Measurements from ENCODE around the gene NDUFAF7.
"Not testable (repeated sequence)": the region's sequence is repeated elsewhere in the genome, so short reads cannot be mapped to it uniquely, and the experiment has no call there.

NDUFAF7 gene

GRCh38 chr2:37215250-37215649, 16.2 kb upstream of the NDUFAF7 start:
- DNase-seq (ENCODE audit: low read depth in 2 of 2) = no peak

- no peak for DNase-seq (ENCODE audit: low read depth in 2 of 2)
Measured at GRCh38 chr2:37219046-37219445, 12.4 kb upstream of the NDUFAF7 start.

GRCh38 chr2:37223131-37223530, 8.3 kb upstream of the NDUFAF7 start:
- no peak for DNase-seq (ENCODE audit: low read depth in 2 of 2)

- no peak for DNase-seq (ENCODE audit: low read depth in 2 of 2)
Measured at GRCh38 chr2:37224063-37224462, 7.4 kb upstream of the NDUFAF7 start.

GRCh38 chr2:37225129-37225528, 6.3 kb upstream of the NDUFAF7 start:
- DNase-seq (ENCODE audit: low read depth in 2 of 2) = not testable (repeated sequence)

- DNase-seq (ENCODE audit: low read depth in 2 of 2) = no peak
Measured at GRCh38 chr2:37226863-37227262, 4.6 kb upstream of the NDUFAF7 start.

- no peak for DNase-seq (ENCODE audit: low read depth in 2 of 2)
Measured at GRCh38 chr2:37228788-37229187, 2.7 kb upstream of the NDUFAF7 start.

GRCh38 chr2:37230581-37230980, 877 bp upstream of the NDUFAF7 start:
- no peak for DNase-seq (ENCODE audit: low read depth in 2 of 2)

- DNase-seq (ENCODE audit: low read depth in 2 of 2) = no peak
Measured at GRCh38 chr2:37232131-37232933, 874 bp downstream of the NDUFAF7 start.

- no peak for DNase-seq (ENCODE audit: low read depth in 2 of 2)
Measured at GRCh38 chr2:37243435-37243834, 12.0 kb downstream of the NDUFAF7 start.

GRCh38 chr2:37244017-37244416, 12.6 kb downstream of the NDUFAF7 start:
- DNase-seq (ENCODE audit: low read depth in 2 of 2) = no peak

GRCh38 chr2:37244755-37245154, 13.3 kb downstream of the NDUFAF7 start:
- no peak for DNase-seq (ENCODE audit: low read depth in 2 of 2)

- no peak for DNase-seq (ENCODE audit: low read depth in 2 of 2)
Measured at GRCh38 chr2:37246205-37246604, 14.7 kb downstream of the NDUFAF7 start.

GRCh38 chr2:37250869-37251740, 19.6 kb downstream of the NDUFAF7 start:
- no peak for DNase-seq (ENCODE audit: low read depth in 2 of 2)

GRCh38 chr2:37262522-37262921, 31.1 kb downstream of the NDUFAF7 start:
- DNase-seq (ENCODE audit: low read depth in 2 of 2) = no peak

- DNase-seq (ENCODE audit: low read depth in 2 of 2) = no peak
Measured at GRCh38 chr2:37263839-37264238, 32.4 kb downstream of the NDUFAF7 start.

- DNase-seq (ENCODE audit: low read depth in 2 of 2) = no peak
Measured at GRCh38 chr2:37267685-37268084, 36.2 kb downstream of the NDUFAF7 start.

- no peak for DNase-seq (ENCODE audit: low read depth in 2 of 2)
Measured at GRCh38 chr2:37268111-37268510, 36.7 kb downstream of the NDUFAF7 start.

GRCh38 chr2:37271376-37272067, 40.1 kb downstream of the NDUFAF7 start:
- no peak for DNase-seq (ENCODE audit: low read depth in 2 of 2)

GRCh38 chr2:37274359-37274965, 43.0 kb downstream of the NDUFAF7 start:
- no peak for DNase-seq (ENCODE audit: low read depth in 2 of 2)

GRCh38 chr2:37276291-37276690, 44.8 kb downstream of the NDUFAF7 start:
- no peak for DNase-seq (ENCODE audit: low read depth in 2 of 2)

GRCh38 chr2:37281916-37282315, 50.5 kb downstream of the NDUFAF7 start:
- no peak for DNase-seq (ENCODE audit: low read depth in 2 of 2)
